Fibroblast of skin of abdomen (primary cell): ENCODE data around the gene GADD45A. TPM values are rescaled to one million over a fixed set of nuclear protein-coding genes. Genes with fewer than 3 reads are reported as not detected.
A peak's percentile ranks its signal among the peaks of the same experiment; 100 is the strongest.
"Not testable (repeated sequence)": the region's sequence is repeated elsewhere in the genome, so short reads cannot be mapped to it uniquely, and the experiment has no call there.

ENCODE experiments used
- DNase-seq: peaks from one replicate; pipeline ENCODE4 v3.0.0-alpha.2; 2013
- polyA plus RNA-seq, 2 experiments: library from polyadenylated mRNA; unstranded; fragments of 120-200 nt; gene quantifications; one replicate each; pipeline ENCODE4 v1.2.1, GENCODE V29; 2013; ENCODE audit not compliant: insufficient read length in 2 of 2

The GADD45A gene
- 63.1 TPM for polyA plus RNA-seq (2013, experiment 1 of 2; ENCODE audit: insufficient read length)
- polyA plus RNA-seq (2013, experiment 2 of 2; ENCODE audit: insufficient read length): 56.1 TPM

- DNase-seq: peak; percentile 100
These were observed at the start of gene GADD45A for GRCh38 chr1:67685067-67685557. Gene GADD45A, plus strand, starts transcription at chr1:67685201. Its CDS starts 294 bp downstream, at chr1:67685495.

- no peak for DNase-seq
These were observed 48.9 kb upstream of the GADD45A start for GRCh38 chr1:67636146-67636545.

GRCh38 chr1:67639361-67639760 lies 45.6 kb upstream of the GADD45A start:
- no peak for DNase-seq

- DNase-seq: peak; percentile 15
These were observed 42.4 kb upstream of the GADD45A start for GRCh38 chr1:67642629-67643028.

GRCh38 chr1:67644566-67644965 lies 40.4 kb upstream of the GADD45A start:
- no peak for DNase-seq

GRCh38 chr1:67645495-67646144 lies 39.4 kb upstream of the GADD45A start:
- DNase-seq: no peak

- DNase-seq: no peak
These were observed 38.6 kb upstream of the GADD45A start for GRCh38 chr1:67646145-67647035.

GRCh38 chr1:67647036-67647798 lies 37.8 kb upstream of the GADD45A start:
- DNase-seq: no peak

- DNase-seq: no peak
These were observed 37.1 kb upstream of the GADD45A start for GRCh38 chr1:67647814-67648358.

- no peak for DNase-seq
These were observed 36.2 kb upstream of the GADD45A start for GRCh38 chr1:67648582-67649326.

GRCh38 chr1:67650061-67650460 lies 34.9 kb upstream of the GADD45A start:
- no peak for DNase-seq

- DNase-seq: no peak
These were observed 34.0 kb upstream of the GADD45A start for GRCh38 chr1:67651031-67651430.

- DNase-seq: peak; percentile 14
These were observed 32.2 kb upstream of the GADD45A start for GRCh38 chr1:67652800-67653199.

GRCh38 chr1:67653304-67653703 lies 31.7 kb upstream of the GADD45A start:
- DNase-seq: no peak

GRCh38 chr1:67655581-67655980 lies 29.4 kb upstream of the GADD45A start:
- DNase-seq: no peak

- not testable (repeated sequence) for DNase-seq
These were observed 27.8 kb upstream of the GADD45A start for GRCh38 chr1:67657152-67657551.

- DNase-seq: no peak
These were observed 25.8 kb upstream of the GADD45A start for GRCh38 chr1:67659229-67659628.

GRCh38 chr1:67662884-67663283 lies 22.1 kb upstream of the GADD45A start:
- DNase-seq: no peak

- no peak for DNase-seq
These were observed 21.0 kb upstream of the GADD45A start for GRCh38 chr1:67664048-67664447.

GRCh38 chr1:67665307-67665706 lies 19.7 kb upstream of the GADD45A start:
- DNase-seq: not testable (repeated sequence)

GRCh38 chr1:67666636-67667035 lies 18.4 kb upstream of the GADD45A start:
- no peak for DNase-seq

- DNase-seq: no peak
These were observed 16.3 kb upstream of the GADD45A start for GRCh38 chr1:67668660-67669059.
